ENCODE results near the gene KCNJ5. TPM values are rescaled to one million over a fixed set of nuclear protein-coding genes. Genes with fewer than 3 reads are reported as not detected.

KCNJ5 gene
- total RNA-seq, 5 donors from 2014 or later (not counting 1 experiment from before 2014, with no cell fraction given): 0.07 to 0.13 (median 0.12) TPM; not detected in 2

- no peaks in the 10 kb centered on the region for H3K36me3 ChIP-seq (ENCODE audit: control insufficient read depth in 2 of 2, extremely low read depth in 1 of 2, insufficient read depth in 1 of 2, low read length in 1 of 2)
- H3K27ac ChIP-seq (ENCODE audit: low read length): no peak within 1 kb of the TSS
- H3K4me3 ChIP-seq (ENCODE audit: control insufficient read depth in 1 of 2, extremely low read depth in 1 of 2, low read length in 1 of 2): no peak within 1 kb of the TSS
- 91% methylated on average over 4 of the region's 8 CpGs for WGBS (ENCODE audit: insufficient coverage)
- Mint-ChIP-seq H3K27ac (peak within 1 kb of the TSS in 1 of 2 donors; percentile 66), H3K4me3 (no peak within 1 kb of the TSS), H3K9me3 (no peaks in the 10 kb centered on the region), H3K36me3 (no peaks in the 10 kb centered on the region), H3K27me3 (peaks cover 0 to 3% of the 10 kb centered on the region in 2 donors), H3K4me1 (peaks cover 0 to 3% (median 2%) of the 10 kb centered on the region in 3 donors)
- peak in 2 of 4 experiments; percentile 18 to 29 for ATAC-seq (replicated peaks in 1 of 4)
- H3K4me1 ChIP-seq (ENCODE audit: control insufficient read depth in 1 of 2, extremely low read depth in 1 of 2, insufficient read depth in 2 of 2, low read length in 2 of 2): no peaks in the 10 kb centered on the region
- no peak for DNase-seq
- CTCF ChIA-PET: interaction anchor here in 1 of 2 donors (1.8 kb wide), 1 partner anchor 37 kb away, joined by 5 read pairs; no protein-coding TSS in a partner anchor
- no peaks in the 10 kb centered on the region for H3K9me3 ChIP-seq
- POLR2A ChIA-PET: no interaction called here
- peaks cover 0 to 7% of the 10 kb centered on the region in 2 experiments for H3K27me3 ChIP-seq (replicated peaks in 1 of 2; ENCODE audit: control insufficient read depth in 2 of 2, extremely low read depth in 1 of 2, insufficient read depth in 2 of 2, low read length in 1 of 2)
Observed at GRCh38 chr11:128867277-128867676, 23.9 kb upstream of the KCNJ5 start, which contains the start of gene KCNJ1. TSS of gene KCNJ1 (minus strand) at chr11:128867296. CDS start at chr11:128840243, 27,053 bp downstream.

GRCh38 chr11:128868841-128869671 is 22.1 kb upstream of the KCNJ5 start:
- Histone ChIP-seq H3K36me3 (ENCODE audit: control insufficient read depth in 2 of 2, extremely low read depth in 1 of 2, insufficient read depth in 1 of 2, low read length in 1 of 2) (no peaks in the 10 kb centered on the region), H3K27me3 (replicated peaks in 1 of 2; ENCODE audit: control insufficient read depth in 2 of 2, extremely low read depth in 1 of 2, insufficient read depth in 2 of 2, low read length in 1 of 2) (peaks cover 0 to 8% of the 10 kb centered on the region in 2 experiments), H3K4me3 (ENCODE audit: control insufficient read depth in 1 of 2, extremely low read depth in 1 of 2, low read length in 1 of 2) (no peak overlapping the region), H3K9me3 (no peaks in the 10 kb centered on the region), H3K27ac (ENCODE audit: low read length) (no peak overlapping the region), H3K4me1 (ENCODE audit: control insufficient read depth in 1 of 2, extremely low read depth in 1 of 2, insufficient read depth in 2 of 2, low read length in 2 of 2) (no peaks in the 10 kb centered on the region)
- Mint-ChIP-seq H3K4me1 (peaks cover 3 to 8% (median 6%) of the 10 kb centered on the region in 3 donors), H3K36me3 (no peaks in the 10 kb centered on the region), H3K9me3 (no peaks in the 10 kb centered on the region), H3K27ac (no peak overlapping the region), H3K27me3 (peaks cover 0 to 6% of the 10 kb centered on the region in 2 donors), H3K4me3 (no peak overlapping the region)
- CTCF ChIA-PET: interaction anchor here (0.5 to 1.5 kb wide), 6 partner anchors 37 to 1028 kb away, joined by 3 to 7 read pairs (median 4); no protein-coding TSS in a partner anchor
- WGBS (ENCODE audit: insufficient coverage): no CpG with 5 or more reads among the region's 10 CpGs
- DNase-seq (peak in 2 of 35 experiments; percentile 11 to 22), ATAC-seq (replicated peaks in 1 of 4) (peak; percentile 29 to 68 (median 52))
- POLR2A ChIA-PET: no interaction called here

- no peak for ATAC-seq (replicated peaks in 1 of 4)
- Histone ChIP-seq H3K27me3 (replicated peaks in 1 of 2; ENCODE audit: control insufficient read depth in 2 of 2, extremely low read depth in 1 of 2, insufficient read depth in 2 of 2, low read length in 1 of 2) (peaks cover 0 to 14% of the 10 kb centered on the region in 2 experiments), H3K27ac (ENCODE audit: low read length) (no peak overlapping the region), H3K4me3 (ENCODE audit: control insufficient read depth in 1 of 2, extremely low read depth in 1 of 2, low read length in 1 of 2) (no peak overlapping the region), H3K9me3 (no peaks in the 10 kb centered on the region), H3K4me1 (ENCODE audit: control insufficient read depth in 1 of 2, extremely low read depth in 1 of 2, insufficient read depth in 2 of 2, low read length in 2 of 2) (no peaks in the 10 kb centered on the region), H3K36me3 (ENCODE audit: control insufficient read depth in 2 of 2, extremely low read depth in 1 of 2, insufficient read depth in 1 of 2, low read length in 1 of 2) (no peaks in the 10 kb centered on the region)
- CTCF ChIA-PET: no interaction called here
- no peaks in the 10 kb centered on the region for H3K36me3 Mint-ChIP-seq
- H3K4me1 Mint-ChIP-seq: peaks cover 3 to 8% (median 6%) of the 10 kb centered on the region in 3 donors
- no peak for DNase-seq
- no peak overlapping the region for H3K27ac Mint-ChIP-seq
- POLR2A ChIA-PET: no interaction called here
- no peaks in the 10 kb centered on the region for H3K9me3 Mint-ChIP-seq
- no CpG with 5 or more reads among the region's 6 CpGs for WGBS (ENCODE audit: insufficient coverage)
- peaks cover 1 to 6% of the 10 kb centered on the region in 2 donors for H3K27me3 Mint-ChIP-seq
- H3K4me3 Mint-ChIP-seq: no peak overlapping the region
Observed at GRCh38 chr11:128871168-128871610, 20.0 kb upstream of the KCNJ5 start.

GRCh38 chr11:128872094-128872493 is 19.1 kb upstream of the KCNJ5 start:
- peaks cover 3 to 8% (median 6%) of the 10 kb centered on the region in 3 donors for H3K4me1 Mint-ChIP-seq
- ChIA-PET POLR2A (no interaction called here), CTCF (interaction anchor here in 1 of 2 donors (0.6 kb wide), 1 partner anchor 113 kb away, joined by 3 read pairs; no protein-coding TSS in a partner anchor)
- Histone ChIP-seq H3K36me3 (ENCODE audit: control insufficient read depth in 2 of 2, extremely low read depth in 1 of 2, insufficient read depth in 1 of 2, low read length in 1 of 2) (no peaks in the 10 kb centered on the region), H3K27ac (ENCODE audit: low read length) (no peak overlapping the region), H3K4me1 (ENCODE audit: control insufficient read depth in 1 of 2, extremely low read depth in 1 of 2, insufficient read depth in 2 of 2, low read length in 2 of 2) (no peaks in the 10 kb centered on the region), H3K27me3 (replicated peaks in 1 of 2; ENCODE audit: control insufficient read depth in 2 of 2, extremely low read depth in 1 of 2, insufficient read depth in 2 of 2, low read length in 1 of 2) (peaks cover 0 to 16% of the 10 kb centered on the region in 2 experiments), H3K9me3 (no peaks in the 10 kb centered on the region), H3K4me3 (ENCODE audit: control insufficient read depth in 1 of 2, extremely low read depth in 1 of 2, low read length in 1 of 2) (no peak overlapping the region)
- H3K27ac Mint-ChIP-seq: no peak overlapping the region
- no peaks in the 10 kb centered on the region for H3K36me3 Mint-ChIP-seq
- H3K4me3 Mint-ChIP-seq: no peak overlapping the region
- WGBS (ENCODE audit: insufficient coverage): no CpG with 5 or more reads among the region's 6 CpGs
- DNase-seq (no peak), ATAC-seq (replicated peaks in 1 of 4) (no peak)
- H3K27me3 Mint-ChIP-seq: peaks cover 3 to 6% of the 10 kb centered on the region in 2 donors
- no peaks in the 10 kb centered on the region for H3K9me3 Mint-ChIP-seq

GRCh38 chr11:128872594-128872993 is 18.6 kb upstream of the KCNJ5 start:
- Mint-ChIP-seq H3K36me3 (no peaks in the 10 kb centered on the region), H3K9me3 (no peaks in the 10 kb centered on the region), H3K4me1 (peaks cover 3 to 8% (median 6%) of the 10 kb centered on the region in 3 donors), H3K27me3 (peaks cover 6 to 7% of the 10 kb centered on the region in 2 donors), H3K4me3 (no peak overlapping the region), H3K27ac (no peak overlapping the region)
- no peak overlapping the region for H3K27ac ChIP-seq (ENCODE audit: low read length)
- DNase-seq (no peak), ATAC-seq (replicated peaks in 1 of 4) (no peak)
- H3K4me3 ChIP-seq (ENCODE audit: control insufficient read depth in 1 of 2, extremely low read depth in 1 of 2, low read length in 1 of 2): no peak overlapping the region
- H3K4me1 ChIP-seq (ENCODE audit: control insufficient read depth in 1 of 2, extremely low read depth in 1 of 2, insufficient read depth in 2 of 2, low read length in 2 of 2): no peaks in the 10 kb centered on the region
- CTCF ChIA-PET: interaction anchor here in 1 of 2 donors (0.6 kb wide), 1 partner anchor 112 kb away, joined by 3 read pairs; no protein-coding TSS in a partner anchor
- POLR2A ChIA-PET: no interaction called here
- no peaks in the 10 kb centered on the region for H3K36me3 ChIP-seq (ENCODE audit: control insufficient read depth in 2 of 2, extremely low read depth in 1 of 2, insufficient read depth in 1 of 2, low read length in 1 of 2)
- no peaks in the 10 kb centered on the region for H3K9me3 ChIP-seq
- peaks cover 0 to 16% of the 10 kb centered on the region in 2 experiments for H3K27me3 ChIP-seq (replicated peaks in 1 of 2; ENCODE audit: control insufficient read depth in 2 of 2, extremely low read depth in 1 of 2, insufficient read depth in 2 of 2, low read length in 1 of 2)
- WGBS (ENCODE audit: insufficient coverage): no CpG with 5 or more reads among the region's 3 CpGs

- no peak overlapping the region for H3K4me3 Mint-ChIP-seq
- 30% methylated on average over 1 of the region's 3 CpGs for WGBS (ENCODE audit: insufficient coverage)
- CTCF ChIA-PET: interaction anchor here (0.5 to 0.9 kb wide), 2 partner anchors 10 to 335 kb away, joined by 3 read pairs; no protein-coding TSS in a partner anchor
Observed at GRCh38 chr11:128874427-128874826, 16.7 kb upstream of the KCNJ5 start.

More at GRCh38 chr11:128874427-128874826, 16.7 kb upstream of the KCNJ5 start:
- Mint-ChIP-seq H3K27me3 (peaks cover 7 to 11% of the 10 kb centered on the region in 2 donors), H3K4me1 (peaks cover 3 to 8% (median 6%) of the 10 kb centered on the region in 3 donors), H3K27ac (no peak overlapping the region), H3K36me3 (no peaks in the 10 kb centered on the region), H3K9me3 (no peaks in the 10 kb centered on the region)
- POLR2A ChIA-PET: no interaction called here
- DNase-seq (no peak), ATAC-seq (replicated peaks in 1 of 4) (no peak)
- Histone ChIP-seq H3K27ac (ENCODE audit: low read length) (no peak overlapping the region), H3K9me3 (no peaks in the 10 kb centered on the region), H3K27me3 (replicated peaks in 1 of 2; ENCODE audit: control insufficient read depth in 2 of 2, extremely low read depth in 1 of 2, insufficient read depth in 2 of 2, low read length in 1 of 2) (peaks cover 0 to 32% of the 10 kb centered on the region in 2 experiments), H3K4me1 (ENCODE audit: control insufficient read depth in 1 of 2, extremely low read depth in 1 of 2, insufficient read depth in 2 of 2, low read length in 2 of 2) (no peaks in the 10 kb centered on the region), H3K4me3 (ENCODE audit: control insufficient read depth in 1 of 2, extremely low read depth in 1 of 2, low read length in 1 of 2) (no peak overlapping the region), H3K36me3 (ENCODE audit: control insufficient read depth in 2 of 2, extremely low read depth in 1 of 2, insufficient read depth in 1 of 2, low read length in 1 of 2) (no peaks in the 10 kb centered on the region)
